ENCODE results near the gene EPHB6.

EPHB6 gene

GRCh38 chr7:142878315-142878714 is 23.4 kb downstream of the EPHB6 start:
- DNase-seq = no peak

GRCh38 chr7:142879060-142879459 is 24.2 kb downstream of the EPHB6 start:
- DNase-seq = no peak

GRCh38 chr7:142880876-142881505 is 26.1 kb downstream of the EPHB6 start:
- no peak for DNase-seq

- DNase-seq = no peak
These were observed 26.9 kb downstream of the EPHB6 start for GRCh38 chr7:142881586-142882337.

GRCh38 chr7:142882338-142882678 is 27.4 kb downstream of the EPHB6 start:
- DNase-seq = no peak

GRCh38 chr7:142883145-142883544 is 28.3 kb downstream of the EPHB6 start:
- no peak for DNase-seq

- DNase-seq = no peak
These were observed 28.9 kb downstream of the EPHB6 start for GRCh38 chr7:142883571-142884285.

- DNase-seq = no peak
These were observed 29.4 kb downstream of the EPHB6 start for GRCh38 chr7:142884286-142884640.

- no peak for DNase-seq
These were observed 30.7 kb downstream of the EPHB6 start, which contains the start of gene TRPV6 for GRCh38 chr7:142885311-142886230. TRPV6 (minus strand) TSS chr7:142885745.

- DNase-seq = no peak
These were observed 32.0 kb downstream of the EPHB6 start for GRCh38 chr7:142886866-142887265.

GRCh38 chr7:142887282-142888015 is 32.6 kb downstream of the EPHB6 start:
- DNase-seq = no peak

GRCh38 chr7:142889816-142890215 is 34.9 kb downstream of the EPHB6 start:
- DNase-seq = no peak

GRCh38 chr7:142890874-142891485 is 36.1 kb downstream of the EPHB6 start:
- no peak for DNase-seq

GRCh38 chr7:142891490-142892082 is 36.7 kb downstream of the EPHB6 start:
- no peak for DNase-seq

GRCh38 chr7:142892951-142893350 is 38.1 kb downstream of the EPHB6 start:
- DNase-seq = no peak

- DNase-seq = no peak
These were observed 39.5 kb downstream of the EPHB6 start for GRCh38 chr7:142894112-142894984.

GRCh38 chr7:142894985-142895593 is 40.2 kb downstream of the EPHB6 start:
- no peak for DNase-seq

GRCh38 chr7:142896151-142896550 is 41.3 kb downstream of the EPHB6 start:
- DNase-seq = no peak

GRCh38 chr7:142896741-142897379 is 42.0 kb downstream of the EPHB6 start:
- DNase-seq = no peak
